ES-I3 (cell line): ENCODE data around the gene RND1.
"Not testable (repeated sequence)": the region's sequence is repeated elsewhere in the genome, so short reads cannot be mapped to it uniquely, and the experiment has no call there.

ENCODE experiments used
- H3K36me3 ChIP-seq: 2 replicates; pipeline ENCODE4 v1.6.1; 2013; ENCODE audit warnings: mild to moderate bottlenecking, low read length, control low read depth, moderate library complexity; ENCODE audit not compliant: insufficient read depth
- H3K4me1 ChIP-seq: 2 replicates; pipeline ENCODE4 v1.6.1; 2013; ENCODE audit warnings: mild to moderate bottlenecking, control low read depth, low read length; ENCODE audit not compliant: insufficient read depth
- H3K9ac ChIP-seq: 2 replicates; pipeline ENCODE4 v1.6.1; 2013; ENCODE audit warnings: low read depth, mild to moderate bottlenecking, low read length, moderate library complexity
- H3K9me3 ChIP-seq: 2 replicates; pipeline ENCODE4 v1.6.1; 2013; ENCODE audit warnings: mild to moderate bottlenecking, low read length, moderate library complexity; ENCODE audit not compliant: control insufficient read depth, insufficient read depth

The RND1 gene

DNA sequence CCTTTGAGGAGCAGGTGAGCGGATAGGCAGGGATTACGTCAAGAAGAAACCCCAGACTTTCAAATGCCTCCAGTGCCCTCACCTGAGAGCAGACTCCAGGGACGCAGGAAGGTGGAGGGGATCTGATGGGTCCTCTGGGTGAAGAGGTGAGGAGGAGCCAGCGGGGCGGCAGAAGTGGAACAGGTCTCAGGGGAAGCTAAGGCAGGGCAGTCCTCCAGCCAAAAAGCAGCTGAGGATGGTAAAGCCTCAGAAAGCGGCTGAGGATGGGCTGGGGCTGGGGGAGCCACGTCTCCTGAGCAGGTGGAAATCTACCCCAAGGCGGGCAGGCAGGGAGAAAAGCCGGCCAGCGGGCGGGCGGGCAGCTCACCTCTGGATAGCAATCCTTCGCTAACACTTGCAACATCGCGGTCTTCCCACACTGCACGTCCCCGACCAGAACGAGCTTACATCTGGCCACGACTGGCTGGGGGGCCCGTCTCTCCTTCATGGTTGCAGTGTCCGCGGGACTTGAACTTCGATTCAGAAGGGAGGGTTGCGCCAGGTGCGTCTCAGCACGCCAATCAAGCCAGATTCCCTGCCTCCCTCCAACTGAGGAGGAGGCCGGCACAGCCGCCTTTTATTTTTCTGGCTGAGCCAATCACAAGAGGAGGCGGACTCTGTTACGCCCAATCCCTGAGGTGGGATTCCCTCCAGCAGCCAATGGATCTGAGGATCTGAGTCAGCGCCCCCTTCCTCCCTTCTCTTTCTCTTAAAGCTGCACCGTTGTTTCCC lies at the start of gene RND1:
RND1 (minus strand) TSS at position 590 of the 771 bp plus-strand sequence; CDS start at position 487, 103 bp downstream.
- no peaks in the 10 kb centered on the region for H3K9me3 ChIP-seq
- peak within 1 kb of the TSS; percentile 54 for H3K9ac ChIP-seq
- peaks cover 26% of the 10 kb centered on the region for H3K4me1 ChIP-seq
- no peaks in the 10 kb centered on the region; the same call in 1 of the 2 replicates for H3K36me3 ChIP-seq

- Histone ChIP-seq H3K9me3 (no peaks in the 10 kb centered on the region), H3K36me3 (no peaks in the 10 kb centered on the region; the same call in 1 of the 2 replicates), H3K9ac (no peak overlapping the region), H3K4me1 (no peaks in the 10 kb centered on the region)
Measured at GRCh38 chr12:48910196-48910595, 44.5 kb upstream of the RND1 start.

DNA sequence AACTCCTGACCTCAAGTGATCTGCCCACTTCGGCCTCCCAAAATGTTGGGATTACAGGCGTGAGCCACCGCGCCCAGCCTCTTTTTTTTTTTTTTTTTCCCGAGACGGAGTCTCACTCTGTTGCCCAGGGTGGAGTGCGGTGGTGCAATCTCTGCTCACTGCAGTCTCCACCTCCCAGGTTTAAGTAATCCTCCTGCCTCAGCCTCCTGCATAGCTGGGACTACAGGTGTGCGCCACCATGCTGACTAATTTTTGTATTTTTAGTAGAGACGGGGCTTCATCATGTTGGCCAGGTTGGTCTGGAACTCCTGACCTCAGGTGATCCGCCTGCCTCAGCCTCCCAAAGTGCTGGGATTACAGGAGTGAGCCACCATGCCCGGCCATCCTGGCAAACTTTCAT lies 44.0 kb upstream of the RND1 start:
- H3K9me3 ChIP-seq, H3K9ac ChIP-seq, H3K4me1 ChIP-seq, H3K36me3 ChIP-seq: not testable (repeated sequence)

DNA sequence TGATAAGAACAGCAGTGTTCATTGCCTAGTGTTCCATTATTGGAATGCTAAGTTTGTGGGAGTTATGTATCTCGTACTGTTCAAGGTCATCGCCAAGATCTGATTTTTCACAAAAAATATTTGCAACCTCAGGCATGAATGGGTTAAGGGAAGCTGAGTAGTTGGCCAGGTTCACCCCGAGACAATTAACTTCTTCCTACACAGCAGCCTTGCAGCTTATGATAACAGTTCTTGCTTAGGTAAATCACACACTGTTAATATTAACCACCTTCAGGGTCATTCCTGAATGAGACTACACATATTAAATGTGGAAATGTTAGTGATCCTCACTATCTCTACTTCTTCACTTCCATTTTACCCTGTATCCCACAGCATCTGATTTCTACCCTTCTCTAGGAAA lies 41.6 kb upstream of the RND1 start:
- no peaks in the 10 kb centered on the region; the same call in 1 of the 2 replicates for H3K36me3 ChIP-seq
- no peaks in the 10 kb centered on the region for H3K4me1 ChIP-seq
- no peak overlapping the region for H3K9ac ChIP-seq
- H3K9me3 ChIP-seq = no peaks in the 10 kb centered on the region

DNA sequence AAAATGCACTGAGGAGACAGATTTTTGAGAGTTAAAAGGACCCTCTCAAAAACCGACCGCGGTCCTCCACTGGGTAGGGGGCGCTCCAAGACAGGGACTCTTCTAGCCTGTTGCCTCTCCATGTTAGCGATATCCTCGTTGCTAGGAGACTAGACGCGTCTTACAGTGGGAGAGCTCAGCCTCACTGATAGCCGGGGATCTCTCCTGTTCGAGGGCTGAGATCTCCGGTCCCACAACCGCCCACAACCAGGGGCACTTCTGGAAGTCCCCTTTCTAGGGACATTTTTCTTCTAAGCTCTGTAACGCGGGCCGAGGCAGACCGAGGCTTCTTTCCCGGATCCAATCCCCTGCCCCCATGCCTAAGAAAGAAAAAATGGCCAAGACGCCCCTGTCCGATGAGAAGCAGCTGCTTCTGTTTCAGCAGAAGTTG lies 38.3 kb upstream of the RND1 start:
- no peak overlapping the region; the same call in 1 of the 2 replicates for H3K9ac ChIP-seq
- no peaks in the 10 kb centered on the region for H3K9me3 ChIP-seq
- H3K4me1 ChIP-seq = no peaks in the 10 kb centered on the region
- no peaks in the 10 kb centered on the region for H3K36me3 ChIP-seq

DNA sequence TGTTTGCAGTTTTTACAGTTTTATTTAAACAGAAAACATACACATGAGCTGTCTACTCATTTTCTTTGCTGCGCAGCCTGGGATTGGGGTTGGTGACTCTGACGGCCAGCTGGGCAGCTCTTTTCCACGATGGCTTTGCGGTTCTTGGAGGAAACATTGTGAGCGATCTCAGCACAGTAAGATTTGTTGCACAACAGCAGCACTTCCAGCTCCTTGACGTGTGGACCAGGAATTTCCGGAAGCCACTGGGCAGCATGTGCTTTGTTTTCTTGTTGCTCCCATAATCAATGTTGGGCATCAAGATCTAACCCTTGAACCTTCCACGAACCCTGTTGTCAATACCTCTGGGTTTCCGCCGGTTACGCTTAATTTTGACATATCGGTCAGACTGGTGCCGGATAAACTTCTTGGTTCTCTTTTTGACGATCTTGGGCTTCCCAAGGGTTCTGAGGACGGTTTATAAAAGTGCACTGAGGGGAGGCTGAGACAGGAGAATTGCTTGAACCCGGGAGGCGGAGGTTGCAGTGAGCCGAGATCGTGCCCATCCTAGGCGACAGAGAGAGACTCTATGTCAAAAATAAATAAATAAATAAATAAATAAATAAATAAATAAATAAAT lies 37.8 kb upstream of the RND1 start:
- Histone ChIP-seq H3K36me3 (no peaks in the 10 kb centered on the region), H3K9ac (peak overlapping the region; percentile 25; the same call in 1 of the 2 replicates), H3K9me3 (no peaks in the 10 kb centered on the region), H3K4me1 (no peaks in the 10 kb centered on the region)

DNA sequence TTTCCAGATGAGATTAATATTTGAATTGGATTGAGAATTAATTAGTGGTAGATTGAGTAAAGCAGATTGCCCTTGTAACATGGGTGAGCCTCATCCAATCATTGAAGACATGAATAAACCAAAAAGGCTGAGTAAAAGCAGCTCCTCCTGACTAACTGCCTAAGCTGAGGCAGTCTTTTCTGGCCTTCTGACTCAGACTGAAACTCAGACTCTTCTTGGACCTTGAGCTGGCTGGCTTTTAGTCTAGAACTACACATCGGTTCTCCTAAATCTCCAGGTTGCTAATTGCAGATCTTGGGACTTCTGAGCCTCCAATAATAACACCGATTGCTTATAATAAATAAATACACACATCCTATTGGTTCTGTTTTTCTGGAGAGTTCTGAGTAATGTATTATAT lies 35.6 kb upstream of the RND1 start:
- no peaks in the 10 kb centered on the region for H3K4me1 ChIP-seq
- no peaks in the 10 kb centered on the region for H3K36me3 ChIP-seq
- no peak overlapping the region for H3K9ac ChIP-seq
- no peaks in the 10 kb centered on the region for H3K9me3 ChIP-seq

- no peak overlapping the region for H3K9ac ChIP-seq
- H3K9me3 ChIP-seq = no peaks in the 10 kb centered on the region
- no peaks in the 10 kb centered on the region for H3K36me3 ChIP-seq
- no peaks in the 10 kb centered on the region for H3K4me1 ChIP-seq
Measured at GRCh38 chr12:48899651-48900050, 34.0 kb upstream of the RND1 start.

- H3K4me1 ChIP-seq = peaks cover 4% of the 10 kb centered on the region; the same call in 1 of the 2 replicates
- H3K36me3 ChIP-seq = no peaks in the 10 kb centered on the region
- no peak overlapping the region for H3K9ac ChIP-seq
- no peaks in the 10 kb centered on the region for H3K9me3 ChIP-seq
Measured at GRCh38 chr12:48894271-48894670, 28.6 kb upstream of the RND1 start.

GRCh38 chr12:48890657-48891418 lies 25.2 kb upstream of the RND1 start:
- Histone ChIP-seq H3K9ac (peak overlapping the region; percentile 40; the same call in 1 of the 2 replicates), H3K9me3 (no peaks in the 10 kb centered on the region), H3K36me3 (no peaks in the 10 kb centered on the region), H3K4me1 (peaks cover 4% of the 10 kb centered on the region; the same call in 1 of the 2 replicates)

DNA sequence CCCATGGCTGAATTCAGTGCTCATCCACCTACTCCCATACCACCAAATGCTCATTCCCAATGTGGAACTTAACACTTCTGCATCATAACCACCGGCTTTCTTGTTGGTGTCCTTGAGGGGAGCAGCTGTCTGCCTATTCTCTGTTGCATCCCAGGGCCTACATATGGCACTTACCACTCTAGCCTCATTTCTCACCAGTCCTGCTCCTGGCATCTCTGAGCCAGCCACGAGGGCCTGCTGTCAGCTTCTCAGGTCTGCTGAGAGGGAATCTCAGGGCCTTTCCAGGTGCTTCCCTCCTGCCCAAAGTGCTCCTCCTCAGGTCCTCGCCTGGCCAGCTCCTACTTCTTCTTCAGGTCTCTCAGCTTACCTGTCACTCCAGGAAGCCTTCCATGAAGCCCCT lies 24.0 kb upstream of the RND1 start:
- H3K36me3 ChIP-seq = no peaks in the 10 kb centered on the region
- H3K9me3 ChIP-seq = no peaks in the 10 kb centered on the region
- H3K4me1 ChIP-seq = peaks cover 4% of the 10 kb centered on the region; the same call in 1 of the 2 replicates
- no peak overlapping the region for H3K9ac ChIP-seq

GRCh38 chr12:48883305-48884161 lies 17.9 kb upstream of the RND1 start:
- H3K36me3 ChIP-seq = no peaks in the 10 kb centered on the region
- peaks cover 27% of the 10 kb centered on the region for H3K4me1 ChIP-seq
- no peaks in the 10 kb centered on the region for H3K9me3 ChIP-seq
- 0 out of 2 replicates have a peak overlapping the region, but pooled peaks have one; percentile 1 for H3K9ac ChIP-seq

GRCh38 chr12:48882972-48883304 lies 17.3 kb upstream of the RND1 start:
- no peaks in the 10 kb centered on the region for H3K36me3 ChIP-seq
- peaks cover 27% of the 10 kb centered on the region for H3K4me1 ChIP-seq
- no peak overlapping the region for H3K9ac ChIP-seq

GRCh38 chr12:48882315-48882687 lies 16.6 kb upstream of the RND1 start:
- Histone ChIP-seq H3K9ac (peak overlapping the region; percentile 42; the same call in 1 of the 2 replicates), H3K36me3 (no peaks in the 10 kb centered on the region), H3K9me3 (no peaks in the 10 kb centered on the region), H3K4me1 (peaks cover 27% of the 10 kb centered on the region)

More at GRCh38 chr12:48882972-48883304, 17.3 kb upstream of the RND1 start:
- H3K9me3 ChIP-seq = no peaks in the 10 kb centered on the region
